GM19351 (cell line): ENCODE data around the gene SSBP2.
A peak's percentile ranks its signal among the peaks of the same experiment; 100 is the strongest.

Source experiments
- ATAC-seq: cut with Tn5 transposase; IDR thresholded peaks from one replicate; pipeline ENCODE4 v1.9.1; 2021; ENCODE audit warnings: mild to moderate bottlenecking, moderate library complexity; ENCODE audit not compliant: unreplicated experiment

The SSBP2 gene

DNA sequence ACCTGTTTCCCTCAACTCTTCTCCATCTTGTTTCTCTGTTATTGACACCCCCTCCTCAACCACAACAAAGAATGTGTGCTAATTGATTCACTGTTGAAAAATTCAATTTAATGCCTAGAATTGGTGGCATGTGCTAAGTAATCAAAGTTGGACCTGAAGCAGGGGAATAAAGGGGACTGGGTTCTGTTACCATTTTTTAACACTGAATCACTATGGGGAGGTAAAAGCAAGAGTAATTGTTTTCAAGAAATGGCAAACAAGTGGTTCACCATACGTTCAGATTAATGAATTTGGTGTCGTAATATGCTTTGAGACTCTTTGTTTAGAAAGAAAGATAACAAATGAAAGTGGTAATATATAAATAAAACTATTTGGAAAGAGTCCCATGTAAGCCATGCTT lies 17.0 kb upstream of the SSBP2 start:
- ATAC-seq, result no peak

DNA sequence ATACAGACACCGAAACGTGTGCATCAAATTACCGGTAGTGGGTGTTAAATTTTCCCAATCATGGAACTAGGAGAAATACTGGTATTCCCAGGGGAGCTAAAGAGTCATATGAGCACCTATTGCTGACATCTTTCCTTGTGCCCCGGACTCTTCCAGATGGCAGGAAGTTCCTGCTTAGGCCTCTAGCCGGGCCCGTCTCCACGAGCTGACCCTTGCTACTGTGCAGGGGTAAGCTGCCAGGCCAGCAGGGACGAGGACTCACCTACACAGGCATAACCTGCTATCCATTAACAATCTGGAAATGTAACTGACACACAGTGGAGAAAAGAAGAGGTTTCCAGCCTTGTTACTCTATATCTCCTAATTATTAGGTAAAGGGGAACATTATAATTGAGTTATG lies 16.2 kb upstream of the SSBP2 start:
- no peak for ATAC-seq

DNA sequence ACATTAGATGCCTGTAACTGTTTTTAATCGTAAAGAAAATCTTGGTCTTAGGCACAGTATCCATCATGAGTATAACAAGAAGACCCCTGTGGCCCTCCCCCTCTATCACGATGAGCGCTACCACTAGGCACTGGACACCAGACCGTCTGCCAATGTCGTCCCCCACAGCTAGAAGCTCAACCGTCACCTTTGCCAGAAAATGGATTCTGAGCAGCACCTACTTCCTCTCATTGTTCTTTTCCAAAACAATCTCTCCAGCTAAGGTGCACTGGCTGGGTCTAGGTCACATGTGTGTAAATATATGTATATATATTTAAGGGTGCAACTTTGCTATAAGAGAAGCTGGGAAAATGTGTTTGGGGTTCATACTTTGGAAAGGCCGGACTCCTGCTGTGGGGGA lies 15.7 kb upstream of the SSBP2 start:
- ATAC-seq, result no peak

DNA sequence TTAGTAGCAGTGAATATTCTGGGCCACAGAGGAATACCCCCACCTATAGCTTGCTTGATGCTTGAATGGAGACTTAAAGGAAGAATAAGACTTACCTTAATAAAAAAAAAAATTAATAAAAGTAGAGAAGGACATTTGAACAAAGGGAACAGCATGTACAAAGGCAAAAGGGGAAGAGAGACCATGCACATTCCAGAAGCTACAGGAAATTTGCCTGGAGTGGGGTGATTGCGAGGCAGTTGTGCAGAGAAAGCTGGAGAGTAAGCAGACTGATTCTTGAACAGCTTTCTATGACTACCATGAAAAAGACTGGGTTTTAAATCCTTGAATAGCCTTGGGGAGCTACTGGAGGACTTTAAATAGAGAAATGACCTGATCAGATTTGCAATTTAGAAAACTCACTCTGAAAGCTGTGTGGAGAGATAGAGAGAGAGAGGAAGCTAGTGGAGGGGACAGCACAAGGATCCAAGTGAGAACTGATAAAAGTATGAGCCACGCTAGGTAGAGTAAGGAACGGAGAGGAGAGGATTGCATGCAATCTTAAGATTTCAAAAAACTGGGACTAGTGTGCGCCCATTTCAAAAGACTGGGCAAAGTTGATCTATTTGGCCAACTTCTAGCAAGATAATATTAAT lies 12.5 kb upstream of the SSBP2 start:
- no peak for ATAC-seq

DNA sequence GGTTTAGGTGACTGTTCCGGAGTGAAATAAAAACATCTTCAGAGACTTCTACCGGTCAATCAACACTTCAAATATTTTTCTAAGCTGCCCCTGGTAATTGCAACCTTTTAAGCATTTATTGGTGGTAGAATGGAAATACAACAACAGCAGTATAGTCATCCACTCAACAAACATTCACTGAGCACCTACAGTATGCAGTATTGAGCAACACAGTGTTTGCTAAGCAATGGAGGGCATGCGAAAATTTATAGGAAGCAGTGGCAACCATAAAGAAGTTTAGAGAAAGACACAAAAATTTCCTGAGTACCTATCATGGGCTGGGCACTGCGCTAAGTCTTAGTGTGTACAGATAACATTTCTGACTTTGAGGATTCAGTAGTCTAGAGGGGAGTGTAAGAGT lies 12.0 kb upstream of the SSBP2 start:
- no peak for ATAC-seq

DNA sequence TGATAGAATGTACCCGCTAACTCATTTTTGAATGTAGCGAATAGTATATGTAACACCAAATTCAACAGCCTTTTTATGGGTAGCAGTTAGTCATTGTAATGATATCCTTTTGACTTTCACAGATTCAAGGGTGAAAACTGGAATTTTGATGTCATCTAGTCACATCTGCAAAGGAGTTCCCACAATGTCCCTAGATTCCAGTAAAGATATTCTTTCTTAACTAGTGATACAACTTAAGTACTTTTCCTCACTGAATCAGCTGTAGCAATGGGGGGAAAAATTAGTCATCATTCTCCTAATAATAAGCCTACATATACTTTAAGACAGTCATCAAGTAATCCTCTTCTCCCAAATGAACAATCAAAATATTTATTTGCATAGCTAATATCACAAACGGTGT lies 11.5 kb upstream of the SSBP2 start:
- no peak for ATAC-seq

DNA sequence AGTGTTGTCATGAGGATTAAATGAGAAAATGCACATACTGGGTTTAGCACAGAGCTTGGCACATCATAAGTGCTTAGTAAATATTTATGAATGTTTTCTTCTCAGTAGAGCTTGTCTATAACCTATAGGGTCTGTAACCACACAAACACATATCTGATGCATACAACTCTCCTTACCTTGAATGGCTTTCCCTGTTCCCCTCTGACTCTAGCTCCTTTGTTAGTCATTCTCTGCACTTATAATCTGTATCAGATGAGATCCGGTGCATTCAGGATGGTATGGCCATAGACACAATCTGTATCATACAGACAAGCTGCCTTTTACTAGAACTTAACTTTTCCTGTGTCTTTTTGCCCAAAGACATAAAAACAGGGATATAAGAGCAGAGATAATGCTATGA lies 11.1 kb upstream of the SSBP2 start:
- no peak for ATAC-seq

DNA sequence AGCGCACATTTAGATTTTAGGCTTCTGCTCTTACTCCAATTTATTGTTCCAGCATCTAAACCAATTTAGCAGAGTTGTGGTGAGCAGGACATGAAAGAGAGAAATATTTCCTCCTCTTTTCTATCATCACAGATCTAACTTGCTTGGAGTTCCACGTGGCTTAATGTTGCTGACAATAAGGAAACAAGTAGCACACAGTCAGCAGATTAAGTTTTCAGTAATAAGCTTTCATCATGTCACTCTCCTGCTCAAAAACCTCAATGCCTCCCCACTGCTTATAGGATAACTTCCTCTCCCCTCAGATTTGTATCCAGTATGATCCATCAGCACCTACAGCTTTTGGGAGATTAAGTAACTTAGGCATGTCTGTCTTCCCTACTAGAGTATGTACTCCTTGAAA lies 10.4 kb upstream of the SSBP2 start:
- ATAC-seq, result no peak

DNA sequence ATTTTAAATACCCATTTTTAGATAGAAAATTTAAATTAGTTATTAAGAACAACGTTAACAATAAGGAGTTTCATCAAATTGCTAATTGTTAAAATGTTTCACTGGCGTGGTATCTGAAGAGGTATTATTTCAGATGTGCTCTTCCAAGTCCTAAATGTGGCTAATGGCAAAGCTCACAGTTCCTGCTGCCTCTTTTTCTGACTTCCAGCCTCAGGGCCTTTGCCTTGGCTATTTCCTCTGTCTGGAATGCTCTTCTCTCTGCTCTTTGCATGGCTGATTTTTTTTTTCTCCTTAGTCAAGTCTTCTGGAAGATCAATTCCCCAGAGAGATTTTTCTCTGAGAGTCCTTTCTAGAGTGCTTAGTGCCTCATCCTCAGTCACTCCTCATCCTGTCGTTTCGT lies 9.6 kb upstream of the SSBP2 start:
- ATAC-seq, result no peak

DNA sequence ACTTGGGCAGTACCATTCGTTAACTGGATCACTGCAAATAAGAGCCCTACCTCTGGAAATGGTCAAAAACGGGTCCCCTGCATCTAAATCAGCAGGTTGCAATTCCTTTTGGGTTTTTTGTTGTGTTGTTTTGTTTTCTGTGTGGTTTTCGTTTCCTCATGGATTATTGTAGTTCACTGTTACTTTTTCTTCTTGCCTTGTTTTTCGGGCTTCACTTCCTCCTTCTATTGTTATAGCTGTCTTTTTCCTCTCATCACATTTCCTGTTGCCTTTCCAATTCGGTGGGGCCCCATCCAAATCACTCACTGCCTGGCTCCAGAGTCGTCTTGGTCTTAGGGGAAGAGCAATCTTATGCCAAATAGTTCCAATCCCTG lies 8.7 kb upstream of the SSBP2 start:
- ATAC-seq, result no peak

DNA sequence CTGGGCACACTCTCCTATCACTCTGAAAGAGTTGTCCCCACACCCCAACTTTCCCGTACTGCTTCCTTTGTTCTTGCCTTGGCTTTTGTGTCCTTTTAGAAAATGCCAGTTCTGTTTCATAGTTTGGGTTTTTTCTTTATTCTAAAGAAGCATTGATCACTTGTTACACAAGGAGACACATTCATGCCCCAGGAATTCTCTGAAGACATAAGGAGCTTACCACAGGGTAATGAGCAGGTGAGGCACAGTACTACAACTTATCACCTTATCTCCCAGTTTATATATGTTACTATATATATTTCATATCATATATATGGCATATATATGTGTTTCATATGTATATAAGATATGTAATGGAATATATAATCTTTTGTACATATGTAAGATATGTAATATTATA lies 6.5 kb upstream of the SSBP2 start:
- no peak for ATAC-seq

DNA sequence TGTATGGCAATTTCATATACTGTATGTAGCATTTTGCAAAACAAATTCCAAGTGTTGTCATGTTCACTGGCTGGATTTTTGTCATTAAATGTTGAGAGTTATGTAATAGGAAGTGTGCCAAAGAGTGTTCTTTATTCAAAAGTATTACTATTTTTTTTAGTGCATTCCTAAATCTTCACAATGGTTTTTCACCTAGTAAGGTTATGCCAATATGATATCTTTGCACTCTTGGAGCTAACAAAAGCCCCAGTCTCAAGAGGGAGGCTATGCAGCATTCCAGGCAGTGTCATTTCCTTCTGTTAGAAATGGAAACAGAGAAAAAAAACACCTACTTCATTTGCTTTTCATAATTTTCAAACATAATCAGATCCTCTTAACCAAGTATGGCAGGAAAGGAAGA lies 5.1 kb upstream of the SSBP2 start:
- ATAC-seq, result no peak

DNA sequence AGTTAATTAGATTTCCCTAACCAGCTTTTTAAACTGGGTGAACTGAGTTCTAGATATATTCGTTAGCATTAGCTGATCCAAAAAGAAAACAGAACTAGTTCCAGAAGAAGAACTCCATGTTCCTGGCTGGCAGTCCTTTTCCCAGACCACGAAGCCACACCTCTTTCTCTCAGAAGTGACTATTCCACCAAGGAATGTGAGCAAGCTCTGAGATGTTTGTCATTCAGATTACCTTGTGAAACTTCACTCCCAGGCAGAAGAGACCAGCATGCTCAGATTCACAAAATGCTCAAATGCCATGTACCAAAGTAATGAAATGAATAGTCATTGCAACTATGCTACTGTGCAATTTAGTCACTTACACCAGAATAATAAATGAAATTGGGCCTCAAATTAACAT lies 4.4 kb upstream of the SSBP2 start:
- no peak for ATAC-seq

DNA sequence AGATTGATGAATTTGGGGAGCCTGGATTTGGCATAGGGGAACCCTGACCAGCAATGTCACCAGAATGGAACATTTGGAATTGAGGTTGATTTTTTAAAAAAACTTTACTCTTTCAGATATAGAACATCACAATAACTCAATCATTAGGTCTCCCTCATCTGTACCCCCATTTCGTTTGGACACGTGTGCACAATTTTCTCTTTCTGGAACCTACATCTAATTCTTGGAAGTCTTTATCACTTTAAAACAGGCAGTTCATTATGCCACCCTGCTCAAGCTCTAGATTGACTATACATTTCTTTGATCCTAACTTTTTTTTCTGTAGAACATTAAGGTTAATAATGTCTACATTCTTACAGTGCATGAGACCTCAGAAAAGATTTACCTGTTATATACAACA lies 3.7 kb upstream of the SSBP2 start:
- no peak for ATAC-seq

DNA sequence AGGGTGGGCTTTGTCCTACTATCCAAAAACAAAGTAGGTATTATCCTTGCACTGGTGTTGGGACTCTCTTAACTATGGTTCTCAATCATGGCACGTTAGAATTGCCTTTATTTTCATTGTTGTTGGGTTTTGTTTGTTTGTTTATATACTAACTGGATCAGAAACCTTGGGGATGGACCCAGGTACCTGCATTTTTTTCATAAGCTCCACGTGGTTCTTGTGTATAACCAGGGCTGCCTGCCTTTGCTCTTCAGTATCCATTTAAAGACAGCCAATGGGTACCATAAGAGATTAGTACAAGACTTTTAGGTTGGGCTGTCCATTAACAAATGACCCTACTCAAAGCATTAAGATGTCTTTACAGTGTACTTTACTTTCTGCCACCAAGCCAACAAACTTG lies 2.5 kb upstream of the SSBP2 start:
- ATAC-seq, result no peak

DNA sequence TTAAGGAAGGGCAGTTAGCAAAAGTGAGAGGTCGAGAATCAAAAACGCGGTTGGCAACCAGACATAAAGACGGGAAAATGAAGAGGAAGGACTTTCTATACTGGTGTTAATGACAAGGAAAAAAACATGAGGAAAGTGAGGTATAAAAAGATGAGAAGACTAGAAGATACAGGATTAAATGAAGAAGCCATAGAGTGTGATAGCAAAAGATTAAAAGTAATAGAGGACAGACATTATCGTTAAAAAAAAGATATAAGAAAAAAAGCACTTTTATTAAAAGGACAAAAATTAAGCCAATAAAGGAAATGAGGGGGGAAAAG lies 1.7 kb upstream of the SSBP2 start:
- no peak for ATAC-seq

DNA sequence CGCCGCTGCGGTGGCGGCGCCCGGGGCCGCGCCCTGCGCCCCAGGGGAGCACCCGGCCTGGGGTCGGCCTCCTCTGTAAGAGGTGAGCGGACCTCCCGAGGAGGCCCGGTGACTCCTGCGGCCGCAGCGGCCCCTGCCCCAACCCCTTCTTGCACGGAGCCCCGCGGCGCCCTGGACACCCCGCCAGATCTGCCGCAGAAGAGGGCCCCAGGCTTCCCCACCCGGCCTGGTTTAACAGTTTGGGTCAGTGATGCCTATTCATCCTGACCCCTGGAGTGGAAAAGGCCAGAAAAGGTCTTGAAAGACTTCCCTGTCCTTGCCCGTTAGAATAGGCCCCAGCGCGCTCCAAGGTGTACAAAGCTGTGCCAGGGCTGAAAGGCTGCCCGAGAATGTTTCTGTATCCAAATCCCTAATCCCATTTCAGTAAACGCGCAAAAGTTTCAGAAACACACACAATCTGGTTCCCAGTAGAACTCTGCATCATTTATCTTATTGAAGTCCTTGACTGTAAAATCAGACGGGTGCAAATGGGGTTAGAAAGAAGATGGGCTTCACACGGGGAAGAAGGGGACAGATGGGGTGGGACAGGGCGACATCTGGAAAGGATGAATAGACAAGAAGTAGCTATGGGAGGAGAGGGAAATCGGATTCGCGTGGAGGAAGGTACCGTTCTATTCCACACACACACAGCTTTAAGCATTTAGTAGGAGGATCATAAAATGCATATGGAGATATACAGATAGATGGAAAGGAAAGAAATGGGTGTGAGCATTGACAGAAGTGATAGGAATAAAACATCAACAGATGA lies 1.1 kb upstream of the SSBP2 start:
- no peak for ATAC-seq

DNA sequence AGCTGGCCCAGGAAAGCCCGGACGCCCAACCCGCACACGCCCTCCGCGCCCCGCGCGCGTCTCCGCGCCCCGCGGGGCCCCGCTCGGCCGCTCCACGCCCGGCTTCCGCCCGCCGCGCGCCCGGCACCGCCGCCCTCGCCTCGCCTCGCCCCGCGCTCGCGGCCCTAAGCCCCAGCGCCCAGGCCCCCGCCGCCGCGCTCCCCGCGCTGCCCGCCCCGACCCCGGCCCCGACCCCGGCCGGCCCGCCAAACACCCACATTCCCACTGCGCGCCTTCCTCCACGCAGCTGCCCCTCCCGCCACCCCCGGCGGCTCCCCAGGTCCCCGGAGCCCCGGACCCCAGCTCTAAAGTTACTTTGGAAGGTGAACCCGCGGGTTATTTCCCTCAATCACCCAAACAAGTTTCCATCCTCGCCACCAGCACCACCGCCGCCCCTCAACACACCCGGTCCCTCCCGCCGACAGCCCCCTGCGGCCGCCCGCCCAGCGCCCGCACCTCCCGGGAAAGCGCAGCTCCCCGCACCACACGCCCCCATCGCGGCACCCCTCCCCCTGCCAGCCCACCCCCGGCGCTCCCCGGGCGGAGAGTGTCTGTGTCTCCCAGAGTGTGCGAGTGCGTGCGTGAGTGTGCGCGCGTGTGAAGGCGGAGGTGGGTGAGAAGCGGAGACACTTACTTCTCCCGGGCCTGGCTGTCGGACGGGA lies 439 bp downstream of the SSBP2 start:
- peak; percentile 12 for ATAC-seq

DNA sequence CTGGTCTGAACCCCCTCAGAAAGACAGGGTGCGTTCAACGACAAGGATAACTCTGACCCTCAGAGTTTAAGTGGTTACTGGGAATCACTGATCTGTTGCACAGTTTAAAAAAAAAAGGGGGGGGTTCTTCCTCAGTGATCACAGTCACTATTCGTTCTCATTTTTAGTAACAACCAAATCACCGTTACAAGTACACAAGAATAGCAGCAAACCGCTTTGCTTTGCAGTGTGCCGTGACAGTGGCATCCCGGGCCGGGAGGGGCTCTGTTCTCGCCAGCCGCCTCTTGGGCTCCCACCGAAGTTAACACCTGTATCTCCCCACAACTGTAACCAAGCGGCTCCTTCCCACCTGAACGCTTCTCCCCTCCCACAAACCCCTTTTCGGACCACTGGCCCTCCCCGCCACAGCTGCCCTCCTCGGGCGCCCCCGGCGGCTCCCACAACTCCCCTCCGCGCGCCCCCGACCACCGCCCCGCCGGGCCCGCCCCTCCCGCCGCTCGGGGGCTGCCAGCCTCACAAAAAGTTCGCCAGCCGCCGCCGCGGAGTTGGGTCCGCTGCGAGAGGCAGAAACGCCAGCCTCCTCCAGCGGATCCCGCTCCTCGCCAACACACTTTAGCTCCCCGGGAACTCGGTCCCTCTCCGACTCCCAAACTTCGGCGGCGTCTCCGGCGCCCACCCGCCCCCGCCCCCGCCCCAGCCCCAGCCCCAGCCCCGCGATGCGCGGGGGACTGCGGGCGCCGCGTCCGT lies 1.2 kb downstream of the SSBP2 start:
- ATAC-seq, result peak; percentile 46

DNA sequence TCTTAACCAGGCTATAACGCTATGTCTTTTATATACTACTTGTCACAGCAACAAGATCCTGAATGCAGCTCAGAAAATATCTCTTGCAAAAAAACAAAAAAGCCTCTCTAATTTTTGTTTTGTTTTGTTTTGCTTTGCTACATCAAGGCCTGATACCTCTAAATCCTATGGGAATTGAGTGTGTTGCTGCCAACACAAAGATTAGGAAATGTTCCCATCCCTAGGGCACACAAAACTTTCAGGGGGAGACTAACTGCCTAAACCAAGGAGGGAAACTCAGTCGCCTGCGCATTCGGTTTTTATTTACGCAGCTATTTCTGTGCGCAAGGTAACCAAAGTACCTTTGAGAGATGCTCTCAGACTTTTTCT lies 1.7 kb downstream of the SSBP2 start:
- no peak for ATAC-seq

DNA sequence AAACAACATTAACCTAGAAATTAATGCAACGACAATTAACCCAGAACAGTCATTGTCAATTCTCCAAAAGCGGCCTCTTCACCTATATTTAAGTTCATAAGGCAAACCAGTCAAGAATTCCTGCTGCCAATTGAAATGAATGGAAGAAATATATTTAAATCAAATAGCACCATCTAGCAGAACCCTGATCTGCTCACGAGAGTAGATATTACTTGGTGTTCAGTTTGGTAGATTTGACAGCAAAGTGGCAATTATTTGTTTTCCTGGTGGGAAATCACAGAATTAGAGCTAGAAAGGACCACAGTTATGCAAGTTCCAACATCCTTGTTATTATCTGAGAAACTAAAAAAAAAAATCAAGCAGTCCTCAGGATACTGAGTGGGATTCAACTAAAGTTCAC lies 2.3 kb downstream of the SSBP2 start:
- ATAC-seq, result no peak

DNA sequence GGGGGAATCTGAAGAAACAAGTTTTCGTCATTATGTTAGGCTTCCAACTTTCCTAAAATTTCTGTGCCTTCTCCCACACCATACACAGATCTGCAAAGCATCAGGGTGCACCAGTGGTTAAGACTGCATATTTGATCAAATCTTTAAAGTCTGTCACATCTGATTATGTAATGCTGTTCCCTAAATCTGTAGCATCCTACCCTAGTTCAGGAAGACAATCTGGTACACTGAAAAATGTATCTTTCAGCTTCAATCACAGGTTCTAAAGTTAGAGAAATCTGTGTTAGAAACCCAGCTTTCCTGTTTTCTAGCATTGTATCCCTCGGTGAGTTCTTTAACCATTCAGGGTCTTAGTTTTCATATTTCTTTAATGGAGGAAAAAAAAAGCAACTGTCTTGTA lies 3.9 kb downstream of the SSBP2 start:
- ATAC-seq, result no peak
